Left lung (tissue), 10 donors: ENCODE measurements around the gene AKAP13. TPM values are rescaled to one million over a fixed set of nuclear protein-coding genes. Genes with fewer than 3 reads are reported as not detected.

ENCODE experiments used
- ATAC-seq: fragments of 200-7000 bp; cut with Tn5 transposase; one replicate; pipeline ENCODE4 v1.9.1; 2020; ENCODE audit warnings: moderate library complexity
- DNase-seq, 4 donors: peaks; one replicate each; pipeline ENCODE4 v3.0.0-alpha.2; 2013 to 2020
- H3K27ac ChIP-seq, 2 donors: fragments of 200-600 bp; sonication (generic) in 1 of 2; one replicate each; pipeline versions ENCODE4 v1.5.0 to v1.8.0; 2020 to 2021
- H3K27me3 ChIP-seq, 2 donors: fragments of 200-600 bp; sonication (generic) in 1 of 2; one replicate each; pipeline versions ENCODE4 v1.5.0 to v1.8.0; 2020 to 2021
- H3K36me3 ChIP-seq, 2 donors: fragments of 200-600 bp; sonication (generic) in 1 of 2; one replicate each; pipeline versions ENCODE4 v1.5.0 to v1.8.0; 2020 to 2021
- H3K4me1 ChIP-seq, 2 donors: fragments of 200-600 bp; one replicate each; pipeline ENCODE4 v1.8.0; 2021
- H3K4me3 ChIP-seq, 2 donors: fragments of 200-600 bp; sonication (generic) in 1 of 2; one replicate each; pipeline versions ENCODE4 v1.5.0 to v1.8.0; 2020 to 2021; ENCODE audit warnings: mild to moderate bottlenecking in 1 of 2
- H3K9me3 ChIP-seq, 2 donors: fragments of 200-600 bp; sonication (generic) in 1 of 2; one replicate each; pipeline versions ENCODE4 v1.5.0 to v1.8.0; 2020 to 2021
- intact Hi-C, 2 donors: fragments of 100-400 bp; cut with DNase I; formaldehyde crosslinking; loops; one replicate each; pipeline versions ENCODE4 v1.11.2 to v1.14.2; 2022
- polyA plus RNA-seq, 6 donors: library from polyadenylated mRNA; unstranded; fragments of 120-200 nt; gene quantifications; one replicate each; pipeline ENCODE4 v1.2.1, GENCODE V29; 2013; ENCODE audit not compliant: insufficient read length in 6 of 6
- total RNA-seq, 2 donors: library from RNA; stranded (reverse); fragmentation: NEBNext Ultra II Directional; extraction: Animal tissue kit (Norgen Biotek cat#: 25700); gene quantifications; one replicate each; pipeline ENCODE4 v1.2.1, GENCODE V29; 2021
- TF ChIP-seq, protein P1 (sequence below), 2 donors: fragments of 200-600 bp; sonication (generic) in 1 of 2; IDR thresholded peaks; one replicate each; pipeline versions ENCODE4 v1.5.0 to v1.8.0; 2021; ENCODE audit warnings: antibody characterized with exemption in 2 of 2
- donor health status: DM: no; HTN: yes; CAD: no.
- donor health status: DM: no; HTN: no; CAD: no.

AKAP13 gene
- total and polyA plus RNA-seq, 8 donors: 93.6 to 346 (median 102) TPM

GRCh38 chr15:85517086-85517485, 136.7 kb downstream of the AKAP13 start:
- TF ChIP-seq, protein P1, sequence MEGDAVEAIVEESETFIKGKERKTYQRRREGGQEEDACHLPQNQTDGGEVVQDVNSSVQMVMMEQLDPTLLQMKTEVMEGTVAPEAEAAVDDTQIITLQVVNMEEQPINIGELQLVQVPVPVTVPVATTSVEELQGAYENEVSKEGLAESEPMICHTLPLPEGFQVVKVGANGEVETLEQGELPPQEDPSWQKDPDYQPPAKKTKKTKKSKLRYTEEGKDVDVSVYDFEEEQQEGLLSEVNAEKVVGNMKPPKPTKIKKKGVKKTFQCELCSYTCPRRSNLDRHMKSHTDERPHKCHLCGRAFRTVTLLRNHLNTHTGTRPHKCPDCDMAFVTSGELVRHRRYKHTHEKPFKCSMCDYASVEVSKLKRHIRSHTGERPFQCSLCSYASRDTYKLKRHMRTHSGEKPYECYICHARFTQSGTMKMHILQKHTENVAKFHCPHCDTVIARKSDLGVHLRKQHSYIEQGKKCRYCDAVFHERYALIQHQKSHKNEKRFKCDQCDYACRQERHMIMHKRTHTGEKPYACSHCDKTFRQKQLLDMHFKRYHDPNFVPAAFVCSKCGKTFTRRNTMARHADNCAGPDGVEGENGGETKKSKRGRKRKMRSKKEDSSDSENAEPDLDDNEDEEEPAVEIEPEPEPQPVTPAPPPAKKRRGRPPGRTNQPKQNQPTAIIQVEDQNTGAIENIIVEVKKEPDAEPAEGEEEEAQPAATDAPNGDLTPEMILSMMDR (IDR thresholded peaks at IDR 0.05): no peak
- H3K4me1 ChIP-seq: no peaks in the 10 kb centered on the region
- ATAC-seq: no peak
- no peak for DNase-seq
- no peaks in the 10 kb centered on the region for H3K36me3 ChIP-seq
- no peak overlapping the region for H3K4me3 ChIP-seq
- H3K9me3 ChIP-seq: no peaks in the 10 kb centered on the region
- intact Hi-C loops: no loop called here
- no peaks in the 10 kb centered on the region for H3K27me3 ChIP-seq
- H3K27ac ChIP-seq: no peak overlapping the region

GRCh38 chr15:85518979-85519761, 138.8 kb downstream of the AKAP13 start:
- DNase-seq (no peak), ATAC-seq (no peak)
- TF ChIP-seq, protein P1 (IDR thresholded peaks at IDR 0.05): no peak
- Histone ChIP-seq H3K4me3 (no peak overlapping the region), H3K36me3 (no peaks in the 10 kb centered on the region), H3K27ac (no peak overlapping the region), H3K27me3 (no peaks in the 10 kb centered on the region), H3K9me3 (no peaks in the 10 kb centered on the region), H3K4me1 (no peaks in the 10 kb centered on the region)
- intact Hi-C loops: no loop called here

DNA sequence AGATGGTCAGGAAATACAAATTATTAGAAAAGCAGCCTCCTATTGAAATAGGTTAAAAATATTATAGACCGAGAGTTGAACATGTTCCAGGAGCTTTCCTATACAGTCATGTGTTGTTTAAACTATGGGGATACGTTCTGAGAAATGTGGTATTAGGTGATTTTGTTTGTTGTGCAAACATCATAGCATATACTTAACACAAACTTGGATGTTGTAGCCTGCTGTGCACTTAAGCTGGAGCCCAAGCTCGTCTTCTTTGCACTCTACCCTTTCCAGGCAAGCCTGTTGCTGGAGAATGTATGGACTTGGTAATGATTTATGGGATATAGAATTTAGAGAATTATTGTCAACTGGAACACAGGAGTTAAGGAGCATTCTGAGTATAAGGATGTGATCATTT, 140.2 kb downstream of the AKAP13 start:
- DNase-seq (no peak), ATAC-seq (no peak)
- H3K27me3 ChIP-seq: no peaks in the 10 kb centered on the region
- H3K9me3 ChIP-seq: no peaks in the 10 kb centered on the region
- no peaks in the 10 kb centered on the region for H3K4me1 ChIP-seq
- TF ChIP-seq, protein P1 (IDR thresholded peaks at IDR 0.05): no peak
- intact Hi-C loops: no loop called here
- H3K36me3 ChIP-seq: no peaks in the 10 kb centered on the region
- no peak overlapping the region for H3K4me3 ChIP-seq
- H3K27ac ChIP-seq: no peak overlapping the region

DNA sequence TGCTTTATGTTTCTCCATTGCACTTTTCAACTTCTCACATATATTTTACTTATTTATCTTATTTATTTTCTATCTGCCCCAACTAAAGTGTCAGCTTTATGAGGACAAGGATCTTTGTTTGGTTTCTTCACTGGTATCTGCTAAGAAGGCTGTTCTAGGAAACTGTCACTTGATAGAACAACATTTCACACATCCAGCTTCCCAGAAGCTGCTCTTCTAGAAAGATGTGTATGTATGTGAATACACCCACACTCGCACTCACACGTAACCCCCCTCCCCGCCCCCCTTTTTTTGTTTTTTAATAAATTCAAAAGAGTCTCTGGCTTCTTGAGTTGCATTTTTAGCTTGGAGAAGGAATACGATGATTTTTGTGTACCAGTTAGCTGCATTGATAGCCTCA, 143.1 kb downstream of the AKAP13 start:
- intact Hi-C loops: no loop called here
- Histone ChIP-seq H3K27me3 (no peaks in the 10 kb centered on the region), H3K36me3 (no peaks in the 10 kb centered on the region), H3K27ac (no peak overlapping the region), H3K4me1 (peaks cover 15 to 23% of the 10 kb centered on the region in 2 donors), H3K4me3 (no peak overlapping the region), H3K9me3 (no peaks in the 10 kb centered on the region)
- no peak for ATAC-seq
- TF ChIP-seq, protein P1 (IDR thresholded peaks at IDR 0.05): no peak
- DNase-seq: no peak

DNA sequence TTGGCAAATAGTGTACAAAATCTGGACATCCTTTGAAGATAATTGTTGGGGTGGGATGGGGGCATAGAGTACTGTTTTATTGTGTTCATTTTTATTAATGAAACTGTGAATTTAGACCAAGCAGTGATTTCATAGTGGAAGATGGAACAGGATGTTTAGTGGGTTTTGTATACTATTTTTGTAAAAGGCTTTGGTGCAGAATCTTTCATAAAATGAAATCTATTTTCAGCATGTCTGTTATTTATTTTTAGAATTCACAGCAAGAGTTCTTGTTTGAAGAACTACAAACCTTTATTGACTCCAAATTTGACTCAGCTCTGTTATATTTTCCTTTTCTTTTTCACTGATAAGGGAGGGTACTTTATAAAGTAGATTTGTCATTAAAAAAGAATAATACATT, 145.4 kb downstream of the AKAP13 start:
- TF ChIP-seq, protein P1 (IDR thresholded peaks at IDR 0.05): no peak
- intact Hi-C loops: no loop called here

More for the DNA sequence above, 145.4 kb downstream of the AKAP13 start:
- Histone ChIP-seq H3K9me3 (no peaks in the 10 kb centered on the region), H3K36me3 (no peaks in the 10 kb centered on the region), H3K27me3 (no peaks in the 10 kb centered on the region), H3K4me1 (peaks cover 20 to 39% of the 10 kb centered on the region in 2 donors), H3K27ac (no peak overlapping the region), H3K4me3 (no peak overlapping the region)
- ATAC-seq: no peak
- no peak for DNase-seq
